MM.1S (cell line): ENCODE data around the gene SPTBN2.

ENCODE experiments used
- DNase-seq: peaks from one replicate; pipeline ENCODE4 v3.0.0-alpha.2; 2015
- H2AFZ ChIP-seq: fragments of 300-600 bp; sonication (generic); 2 replicates; pipeline ENCODE4 v1.6.0; 2016; ENCODE audit warnings: antibody characterized with exemption, low read length
- H3F3A ChIP-seq: fragments of 300-600 bp; sonication (generic); 2 replicates; pipeline ENCODE4 v1.6.1; 2016; ENCODE audit warnings: mild to moderate bottlenecking, antibody characterized with exemption, low read length, moderate library complexity, mixed read lengths; ENCODE audit not compliant: insufficient read depth
- H3K27ac ChIP-seq: fragments of 300-600 bp; sonication (generic); 2 replicates; pipeline ENCODE4 v1.5.1; 2016; ENCODE audit warnings: mild to moderate bottlenecking, low read length
- H3K27me3 ChIP-seq: fragments of 300-600 bp; sonication (generic); replicated peaks from 2 replicates; pipeline ENCODE4 v1.6.0; 2016; ENCODE audit warnings: low read length; ENCODE audit not compliant: insufficient read depth
- H3K36me3 ChIP-seq: fragments of 300-600 bp; sonication (generic); replicated peaks from 2 replicates; pipeline ENCODE4 v1.6.1; 2016; ENCODE audit warnings: mild to moderate bottlenecking, low read length, mixed read lengths; ENCODE audit not compliant: insufficient read depth
- H3K4me1 ChIP-seq: fragments of 300-600 bp; sonication (generic); 2 replicates; pipeline ENCODE4 v1.6.1; 2016; ENCODE audit warnings: low read length, mixed read lengths
- H3K4me2 ChIP-seq: fragments of 300-600 bp; sonication (generic); 2 replicates; pipeline ENCODE4 v1.6.0; 2016; ENCODE audit warnings: low read depth, low read length
- H3K4me3 ChIP-seq: fragments of 300-600 bp; sonication (generic); 2 replicates; pipeline ENCODE4 v1.5.1; 2016; ENCODE audit warnings: low read length, mixed read lengths
- H3K79me2 ChIP-seq: fragments of 300-600 bp; sonication (generic); 2 replicates; pipeline ENCODE4 v1.6.1; 2016; ENCODE audit warnings: mixed run types, low read length, mixed read lengths
- H3K9ac ChIP-seq: fragments of 300-600 bp; sonication (generic); 2 replicates; pipeline ENCODE4 v1.6.1; 2016; ENCODE audit warnings: low read length, mixed read lengths
- H3K9me2 ChIP-seq: fragments of 300-600 bp; sonication (generic); replicated peaks from 2 replicates; pipeline ENCODE4 v1.6.1; 2016; ENCODE audit warnings: mild to moderate bottlenecking, low read length, mixed read lengths; ENCODE audit not compliant: insufficient read depth
- H3K9me3 ChIP-seq: fragments of 300-600 bp; sonication (generic); replicated peaks from 2 replicates; pipeline ENCODE4 v1.6.1; 2016; ENCODE audit warnings: mild to moderate bottlenecking, low read length, mixed read lengths; ENCODE audit not compliant: insufficient read depth
- H4K20me1 ChIP-seq: fragments of 300-600 bp; sonication (generic); 2 replicates; pipeline ENCODE4 v1.6.1; 2016; ENCODE audit warnings: mild to moderate bottlenecking, low read length, moderate library complexity, mixed read lengths; ENCODE audit not compliant: insufficient read depth
- CTCF ChIP-seq: fragments of 300-600 bp; sonication (generic); IDR thresholded peaks from 2 replicates; pipeline ENCODE4 v1.5.1; 2016; ENCODE audit warnings: antibody characterized with exemption, low read length, mixed read lengths
- EZH2 ChIP-seq: fragments of 300-600 bp; sonication (generic); optimal IDR thresholded peaks from 2 replicates; pipeline ENCODE3; 2017; ENCODE audit warnings: low read depth, mild to moderate bottlenecking, antibody characterized with exemption, low read length, mixed read lengths
- EZH2phosphoT487 ChIP-seq: fragments of 300-600 bp; sonication (generic); IDR thresholded peaks from 2 replicates; pipeline ENCODE4 v1.6.1; 2018; ENCODE audit warnings: antibody characterized with exemption, low read length

SPTBN2 gene

GRCh38 chr11:66713746-66714480 is 15.1 kb downstream of the SPTBN2 start:
- H3K27me3 ChIP-seq: no peaks in the 10 kb centered on the region
- H3K36me3 ChIP-seq: no peaks in the 10 kb centered on the region
- H2AFZ ChIP-seq: no peak overlapping the region
- H3F3A ChIP-seq: no peaks in the 10 kb centered on the region
- no peak overlapping the region for H3K4me2 ChIP-seq
- H4K20me1 ChIP-seq: no peaks in the 10 kb centered on the region
- no peaks in the 10 kb centered on the region for H3K9me2 ChIP-seq
- H3K4me1 ChIP-seq: no peaks in the 10 kb centered on the region
- H3K79me2 ChIP-seq: no peaks in the 10 kb centered on the region
- no peak overlapping the region for H3K4me3 ChIP-seq
- H3K27ac ChIP-seq: no peak overlapping the region
- no peak for DNase-seq
- TF ChIP-seq CTCF (no peak), EZH2phosphoT487 (no peak), EZH2 (no peak)
- no peak overlapping the region for H3K9ac ChIP-seq
- no peaks in the 10 kb centered on the region for H3K9me3 ChIP-seq

DNA sequence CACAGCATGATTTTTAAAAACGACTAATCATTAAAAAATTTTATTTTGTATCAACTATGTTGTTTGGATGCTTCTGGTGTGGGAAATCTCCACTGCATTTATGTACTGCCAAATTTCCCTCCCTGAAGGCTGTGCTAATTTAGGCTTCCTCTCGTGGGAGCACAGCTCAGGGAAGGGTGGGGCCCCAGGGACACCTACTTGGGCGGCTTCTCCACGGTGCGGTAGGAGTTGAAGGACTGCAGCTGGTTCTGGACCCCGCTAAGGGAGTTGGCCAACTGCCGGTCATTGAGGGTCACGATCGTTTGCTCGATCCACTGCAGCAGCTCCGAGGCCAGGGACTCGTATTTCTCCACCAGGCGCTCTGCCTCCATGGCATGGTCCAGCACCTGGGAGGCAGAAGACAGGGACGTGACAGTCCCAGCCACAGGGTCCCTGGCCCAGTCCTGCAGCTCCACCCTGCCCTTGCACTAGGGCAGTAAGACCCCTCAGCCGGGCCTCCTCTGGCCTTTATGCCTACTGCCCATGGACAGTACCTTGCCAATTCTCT is 18.6 kb downstream of the SPTBN2 start:
- no peak overlapping the region for H3K4me3 ChIP-seq
- TF ChIP-seq EZH2: no peak
- TF ChIP-seq EZH2phosphoT487: no peak
- TF ChIP-seq CTCF: no peak
- no peak for DNase-seq
- no peaks in the 10 kb centered on the region for H4K20me1 ChIP-seq
- no peak overlapping the region for H3K9ac ChIP-seq
- H3F3A ChIP-seq: no peaks in the 10 kb centered on the region
- H3K36me3 ChIP-seq: no peaks in the 10 kb centered on the region
- no peak overlapping the region for H3K4me2 ChIP-seq
- no peaks in the 10 kb centered on the region for H3K79me2 ChIP-seq
- no peaks in the 10 kb centered on the region for H3K27me3 ChIP-seq
- H2AFZ ChIP-seq: no peak overlapping the region
- no peak overlapping the region for H3K27ac ChIP-seq
- no peaks in the 10 kb centered on the region for H3K9me2 ChIP-seq
- no peaks in the 10 kb centered on the region for H3K9me3 ChIP-seq
- H3K4me1 ChIP-seq: no peaks in the 10 kb centered on the region

GRCh38 chr11:66708701-66709100 is 20.3 kb downstream of the SPTBN2 start:
- no peak overlapping the region for H3K4me3 ChIP-seq
- DNase-seq: no peak
- H3K9me3 ChIP-seq: no peaks in the 10 kb centered on the region
- H4K20me1 ChIP-seq: no peaks in the 10 kb centered on the region
- no peaks in the 10 kb centered on the region for H3K79me2 ChIP-seq
- no peaks in the 10 kb centered on the region for H3K36me3 ChIP-seq
- no peak overlapping the region for H3K4me2 ChIP-seq
- no peaks in the 10 kb centered on the region for H3K27me3 ChIP-seq
- no peak overlapping the region for H2AFZ ChIP-seq
- H3K27ac ChIP-seq: no peak overlapping the region
- no peak overlapping the region for H3K9ac ChIP-seq
- TF ChIP-seq EZH2 (no peak), EZH2phosphoT487 (no peak), CTCF (no peak)
- no peaks in the 10 kb centered on the region for H3K4me1 ChIP-seq
- H3F3A ChIP-seq: no peaks in the 10 kb centered on the region
- no peaks in the 10 kb centered on the region for H3K9me2 ChIP-seq
